Measurements from ENCODE around the gene PTPRK. TPM values are rescaled to one million over a fixed set of nuclear protein-coding genes. Genes with fewer than 3 reads are reported as not detected.

PTPRK gene
- total and polyA plus RNA-seq, 9 of the 15 experiments (the other 6 are each of a cell fraction or from before 2014, with no cell fraction given), result 0.04 to 0.51 TPM; not detected in 7

DNA sequence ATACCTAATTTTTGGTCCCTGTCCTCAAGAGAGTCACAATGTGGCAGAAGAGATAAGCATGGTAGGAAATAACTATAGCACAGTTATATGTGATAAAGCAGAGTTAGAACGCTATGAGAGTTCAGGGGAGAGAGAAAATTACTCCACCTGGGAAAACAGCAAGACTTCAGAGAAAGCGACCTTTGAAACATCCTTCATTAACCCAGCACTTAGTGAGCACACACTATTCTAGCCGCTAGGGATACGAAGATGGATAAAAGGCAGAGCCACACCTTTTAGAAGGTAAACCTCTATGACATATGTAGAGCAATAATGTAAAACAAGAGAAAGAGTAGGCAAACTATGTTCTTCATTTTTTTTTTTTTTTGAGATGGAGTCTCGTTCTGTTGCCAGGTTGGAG lies 264.3 kb downstream of the PTPRK start:
- no TSS peak for BruUV-seq (replicated peaks)
- H2AFZ ChIP-seq (ENCODE audit: low read depth, low read length), result no peak overlapping the region
- FAIRE-seq (no peak), ATAC-seq (no peak), DNase-seq (ENCODE audit: extremely low read depth in 1 of 4, low spot score in 3 of 4) (no peak)
- ChIA-PET POLR2A (no interaction called here), CTCF (ENCODE audit: low intra/inter-chr PET ratio) (no interaction called here)
- H3K27ac ChIP-seq (ENCODE audit: extremely low read depth, low read depth, low read length), result no peak overlapping the region
- no peaks in the 10 kb centered on the region for H3K9me1 ChIP-seq (ENCODE audit: control insufficient read depth, insufficient read depth, low read length)
- H3K9ac ChIP-seq (ENCODE audit: insufficient read depth in 1 of 2, low read depth in 2 of 2, low read length in 2 of 2), result no peak overlapping the region
- H3K9me3 ChIP-seq (replicated peaks; ENCODE audit: control insufficient read depth, insufficient read depth, low read depth, low read length), result 0 out of 2 replicates have a peak, but pooled peaks cover 1% of the 10 kb centered on the region
- H4K20me1 ChIP-seq (replicated peaks; ENCODE audit: control insufficient read depth, insufficient read depth, low read length), result no peaks in the 10 kb centered on the region
- no peak overlapping the region for H3K4me2 ChIP-seq (ENCODE audit: insufficient read depth, low read length)
- H3K27me3 ChIP-seq (ENCODE audit: control insufficient read depth in 2 of 2, insufficient read depth in 2 of 2, low read length in 2 of 2), result no peaks in the 10 kb centered on the region
- WGBS (ENCODE audit: insufficient coverage, low coverage, missing lambda C conversion rate), result 0% methylated on average over 4 of the region's 5 CpGs
- H3K4me1 ChIP-seq (replicated peaks in 1 of 2; ENCODE audit: control insufficient read depth in 2 of 2, insufficient read depth in 2 of 2, low read length in 2 of 2), result no peaks in the 10 kb centered on the region
- no peak for TF ChIP-seq PTBP1 (IDR thresholded peaks at IDR 0.05; ENCODE audit: low read depth, low read length)
- TF ChIP-seq, protein P1, sequence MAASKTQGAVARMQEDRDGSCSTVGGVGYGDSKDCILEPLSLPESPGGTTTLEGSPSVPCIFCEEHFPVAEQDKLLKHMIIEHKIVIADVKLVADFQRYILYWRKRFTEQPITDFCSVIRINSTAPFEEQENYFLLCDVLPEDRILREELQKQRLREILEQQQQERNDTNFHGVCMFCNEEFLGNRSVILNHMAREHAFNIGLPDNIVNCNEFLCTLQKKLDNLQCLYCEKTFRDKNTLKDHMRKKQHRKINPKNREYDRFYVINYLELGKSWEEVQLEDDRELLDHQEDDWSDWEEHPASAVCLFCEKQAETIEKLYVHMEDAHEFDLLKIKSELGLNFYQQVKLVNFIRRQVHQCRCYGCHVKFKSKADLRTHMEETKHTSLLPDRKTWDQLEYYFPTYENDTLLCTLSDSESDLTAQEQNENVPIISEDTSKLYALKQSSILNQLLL (CRISPR knock-in tag; IDR thresholded peaks at IDR 0.05; ENCODE audit: borderline replicate concordance), result no peak
- TF ChIP-seq, protein P2, sequence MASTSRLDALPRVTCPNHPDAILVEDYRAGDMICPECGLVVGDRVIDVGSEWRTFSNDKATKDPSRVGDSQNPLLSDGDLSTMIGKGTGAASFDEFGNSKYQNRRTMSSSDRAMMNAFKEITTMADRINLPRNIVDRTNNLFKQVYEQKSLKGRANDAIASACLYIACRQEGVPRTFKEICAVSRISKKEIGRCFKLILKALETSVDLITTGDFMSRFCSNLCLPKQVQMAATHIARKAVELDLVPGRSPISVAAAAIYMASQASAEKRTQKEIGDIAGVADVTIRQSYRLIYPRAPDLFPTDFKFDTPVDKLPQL (IDR thresholded peaks at IDR 0.05; ENCODE audit: extremely low read depth, insufficient read length), result no peak
- TF ChIP-seq, protein P3, sequence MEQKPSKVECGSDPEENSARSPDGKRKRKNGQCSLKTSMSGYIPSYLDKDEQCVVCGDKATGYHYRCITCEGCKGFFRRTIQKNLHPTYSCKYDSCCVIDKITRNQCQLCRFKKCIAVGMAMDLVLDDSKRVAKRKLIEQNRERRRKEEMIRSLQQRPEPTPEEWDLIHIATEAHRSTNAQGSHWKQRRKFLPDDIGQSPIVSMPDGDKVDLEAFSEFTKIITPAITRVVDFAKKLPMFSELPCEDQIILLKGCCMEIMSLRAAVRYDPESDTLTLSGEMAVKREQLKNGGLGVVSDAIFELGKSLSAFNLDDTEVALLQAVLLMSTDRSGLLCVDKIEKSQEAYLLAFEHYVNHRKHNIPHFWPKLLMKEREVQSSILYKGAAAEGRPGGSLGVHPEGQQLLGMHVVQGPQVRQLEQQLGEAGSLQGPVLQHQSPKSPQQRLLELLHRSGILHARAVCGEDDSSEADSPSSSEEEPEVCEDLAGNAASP (IDR thresholded peaks at IDR 0.05), result no peak
- no peak for TF ChIP-seq KDM4B (IDR thresholded peaks at IDR 0.05; ENCODE audit: borderline replicate concordance in 2 of 2, low read depth in 1 of 2)
- TF ChIP-seq, protein P4, sequence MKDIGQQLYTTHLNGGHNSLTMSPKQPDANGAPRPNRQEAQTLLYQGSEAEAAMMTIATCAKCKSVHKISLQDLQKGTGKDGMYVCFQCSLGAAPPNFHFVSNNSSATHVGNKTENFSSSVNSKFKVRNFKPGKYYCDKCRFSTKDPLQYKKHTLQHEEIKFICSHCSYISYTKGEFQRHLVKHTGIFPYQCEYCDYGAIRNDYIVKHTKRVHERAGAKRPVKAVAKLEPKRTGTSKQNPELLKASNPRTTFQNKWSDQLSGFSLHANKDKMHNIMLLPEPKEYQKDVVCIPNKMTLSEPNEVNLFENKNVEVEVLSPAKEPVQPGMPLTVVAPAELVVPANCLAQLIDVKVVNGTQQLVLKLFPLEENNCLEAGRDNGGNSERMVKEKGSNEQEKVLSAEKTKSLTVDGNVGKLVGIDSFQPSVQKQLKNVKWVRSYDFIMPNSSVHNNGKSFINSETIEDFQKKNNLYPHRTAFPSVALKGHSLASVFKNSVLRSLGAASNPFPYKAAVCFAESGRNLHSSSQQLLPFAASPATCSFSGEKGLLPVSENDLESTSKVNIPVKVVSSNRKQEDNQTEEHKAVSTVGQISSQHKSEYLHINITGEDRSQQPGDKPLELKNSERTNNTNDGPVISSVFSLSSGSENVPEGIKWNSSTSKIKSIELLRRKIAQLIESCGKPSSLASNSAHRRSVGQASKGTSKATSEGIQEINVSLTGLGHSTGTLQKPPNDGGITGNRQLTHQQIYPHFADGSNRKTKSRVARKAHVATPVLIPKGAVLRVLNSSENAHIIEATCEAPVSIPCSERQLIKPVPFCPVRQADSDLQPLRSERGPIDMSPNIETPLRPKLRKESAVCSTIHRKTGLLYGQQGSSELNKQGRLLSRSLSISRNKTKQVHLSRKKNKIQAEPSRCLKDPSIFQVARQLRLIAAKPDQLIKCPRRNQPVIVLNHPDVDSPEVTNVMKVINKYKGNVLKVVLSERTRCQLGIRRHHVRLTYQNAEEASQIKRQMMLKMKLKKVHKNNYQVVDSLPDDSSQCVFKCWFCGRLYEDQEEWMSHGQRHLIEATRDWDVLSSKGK (CRISPR knock-in tag; IDR thresholded peaks at IDR 0.05), result no peak
- no peak for TF ChIP-seq NFXL1 (CRISPR knock-in tag; IDR thresholded peaks at IDR 0.05)
- no peak for TF ChIP-seq HNRNPK (IDR thresholded peaks at IDR 0.05; ENCODE audit: low read depth, low read length, poor library complexity, severe bottlenecking)
- TF ChIP-seq, protein P5, sequence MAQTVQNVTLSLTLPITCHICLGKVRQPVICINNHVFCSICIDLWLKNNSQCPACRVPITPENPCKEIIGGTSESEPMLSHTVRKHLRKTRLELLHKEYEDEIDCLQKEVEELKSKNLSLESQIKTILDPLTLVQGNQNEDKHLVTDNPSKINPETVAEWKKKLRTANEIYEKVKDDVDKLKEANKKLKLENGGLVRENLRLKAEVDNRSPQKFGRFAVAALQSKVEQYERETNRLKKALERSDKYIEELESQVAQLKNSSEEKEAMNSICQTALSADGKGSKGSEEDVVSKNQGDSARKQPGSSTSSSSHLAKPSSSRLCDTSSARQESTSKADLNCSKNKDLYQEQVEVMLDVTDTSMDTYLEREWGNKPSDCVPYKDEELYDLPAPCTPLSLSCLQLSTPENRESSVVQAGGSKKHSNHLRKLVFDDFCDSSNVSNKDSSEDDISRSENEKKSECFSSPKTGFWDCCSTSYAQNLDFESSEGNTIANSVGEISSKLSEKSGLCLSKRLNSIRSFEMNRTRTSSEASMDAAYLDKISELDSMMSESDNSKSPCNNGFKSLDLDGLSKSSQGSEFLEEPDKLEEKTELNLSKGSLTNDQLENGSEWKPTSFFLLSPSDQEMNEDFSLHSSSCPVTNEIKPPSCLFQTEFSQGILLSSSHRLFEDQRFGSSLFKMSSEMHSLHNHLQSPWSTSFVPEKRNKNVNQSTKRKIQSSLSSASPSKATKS (CRISPR knock-in tag; IDR thresholded peaks at IDR 0.05), result no peak
- TF ChIP-seq ZNF324 (CRISPR knock-in tag; IDR thresholded peaks at IDR 0.05), result no peak
- no peak for TF ChIP-seq NFYB (IDR thresholded peaks at IDR 0.05; ENCODE audit: extremely low read depth, insufficient read length)
- H3K79me2 ChIP-seq (ENCODE audit: control insufficient read depth, insufficient read depth, low read length), result no peaks in the 10 kb centered on the region
- no peaks in the 10 kb centered on the region for H3K36me3 ChIP-seq (ENCODE audit: control insufficient read depth, insufficient read depth, low read length)
- H3K4me3 ChIP-seq, result no peak overlapping the region
- intact Hi-C loops (cut with micrococcal nuclease) (no loop called here), in situ Hi-C loops (cut with MboI) (no loop called here)

Measured in K562 (cell line).